ENCODE measurements around the gene RHOD. TPM values are rescaled to one million over a fixed set of nuclear protein-coding genes. Genes with fewer than 3 reads are reported as not detected.

RHOD gene
- total RNA-seq, 2 experiments from 2014 or later: 0.47 to 0.78 TPM

DNA sequence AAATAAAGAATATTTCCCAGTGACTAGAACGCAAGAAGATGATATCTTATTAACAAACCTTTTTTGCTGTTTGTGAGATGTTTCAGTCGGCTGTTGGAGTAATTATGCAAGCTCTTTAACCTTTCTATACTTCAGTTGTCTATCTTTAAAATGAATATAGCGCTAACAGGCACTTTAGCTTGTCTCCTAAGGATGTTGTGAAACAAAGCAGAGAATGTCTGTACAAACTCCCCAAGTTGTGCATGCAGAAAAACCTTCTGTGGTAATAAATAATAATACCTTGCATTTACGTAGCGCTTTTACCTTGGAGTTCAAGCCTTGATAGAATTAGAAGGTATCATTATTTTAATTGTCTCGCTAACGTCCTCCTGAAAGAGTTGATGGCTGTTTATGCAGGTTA, 60.5 kb downstream of the RHOD start:
- Mint-ChIP-seq H3K4me1 (peaks cover 25% of the 10 kb centered on the region), H3K4me3 (peak overlapping the region; percentile 69), H3K36me3 (ENCODE audit: low read depth) (peaks cover 18% of the 10 kb centered on the region), H3K27ac (peak overlapping the region; percentile 85), H3K27me3 (no peaks in the 10 kb centered on the region), H3K9me3 (ENCODE audit: low read depth) (no peaks in the 10 kb centered on the region)
- ATAC-seq: no peak
- DNase-seq: no peak
- CTCF ChIA-PET: interaction anchor here (0.7 to 0.9 kb wide), 4 partner anchors 14 to 268 kb away, joined by 3 to 4 read pairs (median 4); no protein-coding TSS in a partner anchor
- POLR2A ChIA-PET: no interaction called here
- intact Hi-C loops (cut with DNase I, micrococcal nuclease): loop anchor here in 1 of 2 experiments (1.0 to 5.0 kb wide), 3 partner anchors 36 to 480 kb away; partner anchors contain the start of genes PPP1CA, RBM4 and TBC1D10C

DNA sequence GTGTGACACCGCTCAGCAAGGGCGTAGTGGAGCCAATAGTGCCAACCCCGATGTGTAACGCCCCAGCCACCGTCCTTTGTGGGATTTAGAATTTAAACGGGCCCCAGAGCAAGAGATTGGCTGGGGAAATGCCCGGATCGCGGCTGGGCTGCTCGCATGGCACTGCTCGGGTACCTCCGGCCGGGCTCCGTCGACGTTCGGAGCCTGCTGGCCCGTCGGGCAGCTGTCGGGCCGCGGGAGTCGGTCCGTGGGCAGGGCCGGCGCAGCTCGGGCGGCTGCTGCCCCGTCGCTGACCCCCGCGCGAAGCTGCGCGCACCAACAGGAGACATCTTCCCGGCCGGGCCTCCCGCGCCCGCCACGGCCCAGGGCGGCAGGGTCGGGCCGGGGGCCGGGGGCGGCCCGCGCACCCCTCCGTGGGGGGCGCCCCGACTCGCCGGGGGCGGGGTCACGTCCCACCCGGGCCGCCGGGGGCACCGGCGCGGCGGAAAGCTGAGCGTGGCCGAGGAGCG, 61.1 kb downstream of the RHOD start:
- Mint-ChIP-seq H3K9me3 (ENCODE audit: low read depth) (no peaks in the 10 kb centered on the region), H3K27ac (peak overlapping the region; percentile 85), H3K4me1 (peaks cover 25% of the 10 kb centered on the region), H3K27me3 (no peaks in the 10 kb centered on the region), H3K36me3 (ENCODE audit: low read depth) (peaks cover 20% of the 10 kb centered on the region), H3K4me3 (peak overlapping the region; percentile 69)
- ChIA-PET CTCF (interaction anchor here (0.5 to 0.9 kb wide), 3 partner anchors 9 to 79 kb away, joined by 3 to 4 read pairs (median 3); no protein-coding TSS in a partner anchor), POLR2A (no interaction called here)
- ATAC-seq: peak; percentile 14
- peak; percentile 76 for DNase-seq
- intact Hi-C loops (cut with DNase I, micrococcal nuclease): loop anchor here in 1 of 2 experiments (1.0 to 5.0 kb wide), 11 partner anchors 36 to 771 kb away; partner anchors contain the start of genes ACTN3, AIP, B4GAT1 and CCDC87

DNA sequence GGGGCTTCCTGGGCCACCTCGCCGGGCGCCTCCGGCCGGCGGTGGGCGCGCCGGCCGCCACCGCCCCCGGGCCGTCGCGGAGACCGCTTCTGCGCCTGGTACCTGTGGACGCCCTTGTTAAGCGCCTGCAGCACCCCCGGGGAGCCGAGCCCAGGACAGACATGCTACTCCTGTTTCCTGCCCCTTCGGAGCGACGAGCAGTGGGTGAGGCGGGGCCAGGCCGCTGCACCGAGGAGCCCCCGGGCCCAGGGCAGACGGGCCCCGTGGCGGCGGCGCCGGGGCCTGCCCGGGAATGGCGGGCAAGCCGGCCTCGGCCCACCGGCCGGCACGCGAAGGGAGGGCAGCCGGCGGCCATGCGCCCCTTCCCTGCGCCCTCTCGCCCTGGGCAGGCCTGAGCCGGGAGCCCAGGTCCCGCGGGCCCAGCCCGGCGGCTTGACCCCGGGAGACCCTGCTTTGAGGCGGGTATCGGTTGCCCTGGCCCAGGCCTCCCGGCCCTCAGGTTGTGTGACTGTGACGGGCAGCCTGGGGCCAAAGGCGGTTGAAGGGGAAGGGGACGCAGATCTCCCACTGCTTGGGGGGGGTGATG, 61.6 kb downstream of the RHOD start:
- Mint-ChIP-seq H3K27me3 (no peaks in the 10 kb centered on the region), H3K36me3 (ENCODE audit: low read depth) (peaks cover 25% of the 10 kb centered on the region), H3K4me1 (peaks cover 24% of the 10 kb centered on the region), H3K27ac (peak overlapping the region; percentile 73), H3K4me3 (peak overlapping the region; percentile 68), H3K9me3 (ENCODE audit: low read depth) (no peaks in the 10 kb centered on the region)
- intact Hi-C loops (cut with DNase I, micrococcal nuclease): loop anchor here in 1 of 2 experiments (1.0 to 5.0 kb wide), 10 partner anchors 199 to 771 kb away; partner anchors contain the start of genes ACTN3, AIP, B4GAT1 and CCDC87
- peak; percentile 6 for ATAC-seq
- DNase-seq: peak; percentile 71
- CTCF ChIA-PET: interaction anchor here (0.7 to 1.0 kb wide), 2 partner anchors 36 kb away, joined by 3 to 5 read pairs; no protein-coding TSS in a partner anchor
- POLR2A ChIA-PET: interaction anchor here (1.0 kb wide), 2 partner anchors 121 to 123 kb away, joined by 6 read pairs; no protein-coding TSS in a partner anchor

DNA sequence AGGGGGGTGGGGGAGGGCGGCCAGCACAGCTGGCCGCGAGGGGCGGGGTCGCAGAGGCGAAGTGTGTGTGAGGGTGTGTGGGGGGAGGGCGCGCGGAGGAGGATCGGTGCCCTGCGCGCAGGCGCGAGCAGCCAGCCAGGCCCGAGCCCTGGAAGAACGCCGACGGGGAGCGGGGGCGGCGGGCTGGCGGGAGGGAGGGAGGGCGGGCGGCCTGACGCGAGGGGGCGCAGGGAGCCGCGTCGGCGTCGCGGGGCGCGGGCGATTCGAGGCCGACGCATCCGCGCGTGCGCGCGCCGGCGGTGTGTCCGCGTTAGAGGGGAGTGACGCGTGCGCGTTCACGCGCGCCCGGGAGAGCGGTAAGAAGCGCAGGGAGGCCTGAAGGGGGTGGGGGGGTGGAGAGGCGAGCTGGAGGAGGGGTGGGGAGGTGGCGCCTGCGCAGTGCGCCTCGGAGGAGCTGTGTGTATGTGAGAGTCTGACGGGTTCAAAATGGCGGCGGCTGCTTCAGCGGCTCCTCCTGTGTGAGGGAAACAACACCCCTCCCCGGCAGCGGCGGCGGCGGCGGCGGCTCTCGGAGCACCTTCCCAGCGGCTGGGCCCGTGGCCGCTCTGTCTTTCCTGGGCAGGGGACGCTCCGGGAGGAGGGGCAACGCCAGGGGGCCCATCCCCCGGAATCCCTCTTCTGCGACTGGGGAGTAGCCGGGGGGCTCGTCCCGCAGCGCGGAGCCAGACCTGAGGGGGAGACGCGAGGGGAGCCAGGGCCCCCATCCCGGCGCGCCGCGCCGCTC, 62.3 kb downstream of the RHOD start, which contains the start of gene KDM2A:
KDM2A (plus strand) TSS at position 463 of the 784 bp plus-strand sequence. CDS start 2,054 bp downstream, outside the sequence.
- Mint-ChIP-seq H3K9me3 (ENCODE audit: low read depth) (no peaks in the 10 kb centered on the region), H3K36me3 (ENCODE audit: low read depth) (peaks cover 31% of the 10 kb centered on the region), H3K27me3 (no peaks in the 10 kb centered on the region), H3K4me3 (peak within 1 kb of the TSS; percentile 98), H3K27ac (peak within 1 kb of the TSS; percentile 83), H3K4me1 (peaks cover 28% of the 10 kb centered on the region)
- intact Hi-C loops (cut with DNase I, micrococcal nuclease): loop anchor here in 1 of 2 experiments (1.0 to 5.0 kb wide), 17 partner anchors 121 to 772 kb away; partner anchors contain the start of genes ACTN3, AIP, ANKRD13D and B4GAT1
- peak; percentile 100 for DNase-seq
- POLR2A ChIA-PET: interaction anchor here (1.0 kb wide), 2 partner anchors 121 to 122 kb away, joined by 6 read pairs; no protein-coding TSS in a partner anchor
- CTCF ChIA-PET: interaction anchor here (0.7 to 1.0 kb wide), 2 partner anchors 9 to 37 kb away, joined by 3 to 5 read pairs; no protein-coding TSS in a partner anchor
- ATAC-seq: peak; percentile 85

DNA sequence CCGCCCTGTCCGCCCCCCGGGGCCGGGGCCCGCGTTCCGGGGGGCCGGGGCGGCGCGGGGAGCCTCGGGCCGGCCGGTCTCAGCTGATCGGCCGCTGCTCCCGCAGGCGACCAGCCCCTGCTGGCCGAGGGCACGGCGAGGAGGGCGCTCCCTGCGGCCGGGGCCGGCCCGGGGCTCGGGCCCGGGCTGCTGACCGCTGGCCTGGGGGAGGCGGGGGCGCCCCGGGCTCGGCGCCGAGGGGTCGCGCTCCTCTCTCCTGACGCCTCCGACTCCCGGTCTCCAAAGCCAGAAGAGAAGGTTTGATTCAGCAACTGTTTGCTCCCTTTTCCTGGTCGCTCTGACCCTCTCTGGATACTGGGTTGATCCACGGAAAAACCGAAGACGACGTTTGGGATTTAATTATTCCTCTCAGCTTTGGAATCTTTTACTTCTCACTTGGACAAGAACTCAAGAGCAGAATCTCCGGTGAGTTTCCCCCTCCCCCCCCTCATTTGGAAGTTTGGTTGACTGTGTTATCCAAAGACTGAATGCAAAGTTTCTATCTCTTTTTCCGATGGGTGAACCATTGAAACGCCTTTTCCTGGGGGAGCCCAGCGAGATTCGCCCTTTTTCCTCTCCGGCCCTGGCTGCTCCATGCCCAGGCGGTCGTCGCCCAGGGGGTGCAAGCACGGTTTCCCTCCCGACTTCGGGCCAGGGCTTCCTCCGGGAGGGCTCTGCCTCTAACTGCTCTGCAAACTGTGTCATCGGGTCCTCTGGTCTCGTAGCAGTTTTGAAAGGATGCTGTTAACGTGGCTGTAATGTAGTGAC, 63.1 kb downstream of the RHOD start:
- H3K27ac Mint-ChIP-seq: peak overlapping the region; percentile 83
- intact Hi-C loops (cut with DNase I, micrococcal nuclease): loop anchor here (1.0 to 5.0 kb wide), 17 partner anchors 38 to 773 kb away; partner anchors contain the start of genes ACTN3 (in 1 of the 2), ANKRD13D (in 1 of the 2), B4GAT1 (in 1 of the 2) and CDK2AP2 (in 1 of the 2)
- DNase-seq (peak; percentile 49), ATAC-seq (no peak)
- no peaks in the 10 kb centered on the region for H3K9me3 Mint-ChIP-seq (ENCODE audit: low read depth)
- peaks cover 28% of the 10 kb centered on the region for H3K4me1 Mint-ChIP-seq
- H3K27me3 Mint-ChIP-seq: no peaks in the 10 kb centered on the region
- H3K36me3 Mint-ChIP-seq (ENCODE audit: low read depth): peaks cover 31% of the 10 kb centered on the region
- POLR2A ChIA-PET: interaction anchor here (0.6 to 1.0 kb wide), 3 partner anchors 120 to 460 kb away, joined by 4 to 6 read pairs (median 6); no protein-coding TSS in a partner anchor
- CTCF ChIA-PET: interaction anchor here (0.7 to 1.0 kb wide), 2 partner anchors 10 to 37 kb away, joined by 3 to 5 read pairs; no protein-coding TSS in a partner anchor
- H3K4me3 Mint-ChIP-seq: peak overlapping the region; percentile 98

DNA sequence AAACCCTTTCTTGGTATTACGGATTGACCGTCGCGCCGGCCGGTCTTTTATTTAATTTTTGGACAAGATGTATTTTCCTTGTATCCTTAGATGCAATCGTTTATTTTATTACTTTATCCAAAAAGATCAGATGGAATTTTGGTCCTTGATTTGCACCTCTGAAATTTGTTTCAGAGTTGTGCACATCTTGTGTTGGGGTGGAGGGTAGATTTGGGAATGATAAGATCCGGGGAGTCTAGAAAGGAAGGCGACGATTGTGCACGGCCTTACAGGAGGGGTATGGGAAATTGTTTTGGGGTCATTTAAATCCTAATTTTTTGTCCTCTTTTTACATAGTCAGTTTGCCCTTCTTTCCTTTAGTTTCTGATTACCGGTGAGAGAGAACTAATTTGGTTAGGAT, 63.8 kb downstream of the RHOD start:
- H3K27me3 Mint-ChIP-seq: no peaks in the 10 kb centered on the region
- H3K27ac Mint-ChIP-seq: peak overlapping the region; percentile 83
- H3K4me3 Mint-ChIP-seq: peak overlapping the region; percentile 98
- DNase-seq: no peak
- ATAC-seq: no peak
- peaks cover 34% of the 10 kb centered on the region for H3K36me3 Mint-ChIP-seq (ENCODE audit: low read depth)
- ChIA-PET POLR2A (interaction anchor here (0.6 kb wide), 1 partner anchor 461 kb away, joined by 4 read pairs; no protein-coding TSS in a partner anchor), CTCF (no interaction called here)
- peaks cover 25% of the 10 kb centered on the region for H3K4me1 Mint-ChIP-seq
- intact Hi-C loops (cut with DNase I, micrococcal nuclease): loop anchor here in 1 of 2 experiments (2.0 to 5.0 kb wide), 3 partner anchors 37 to 122 kb away; no protein-coding TSS in a partner anchor
- H3K9me3 Mint-ChIP-seq (ENCODE audit: low read depth): no peaks in the 10 kb centered on the region

DNA sequence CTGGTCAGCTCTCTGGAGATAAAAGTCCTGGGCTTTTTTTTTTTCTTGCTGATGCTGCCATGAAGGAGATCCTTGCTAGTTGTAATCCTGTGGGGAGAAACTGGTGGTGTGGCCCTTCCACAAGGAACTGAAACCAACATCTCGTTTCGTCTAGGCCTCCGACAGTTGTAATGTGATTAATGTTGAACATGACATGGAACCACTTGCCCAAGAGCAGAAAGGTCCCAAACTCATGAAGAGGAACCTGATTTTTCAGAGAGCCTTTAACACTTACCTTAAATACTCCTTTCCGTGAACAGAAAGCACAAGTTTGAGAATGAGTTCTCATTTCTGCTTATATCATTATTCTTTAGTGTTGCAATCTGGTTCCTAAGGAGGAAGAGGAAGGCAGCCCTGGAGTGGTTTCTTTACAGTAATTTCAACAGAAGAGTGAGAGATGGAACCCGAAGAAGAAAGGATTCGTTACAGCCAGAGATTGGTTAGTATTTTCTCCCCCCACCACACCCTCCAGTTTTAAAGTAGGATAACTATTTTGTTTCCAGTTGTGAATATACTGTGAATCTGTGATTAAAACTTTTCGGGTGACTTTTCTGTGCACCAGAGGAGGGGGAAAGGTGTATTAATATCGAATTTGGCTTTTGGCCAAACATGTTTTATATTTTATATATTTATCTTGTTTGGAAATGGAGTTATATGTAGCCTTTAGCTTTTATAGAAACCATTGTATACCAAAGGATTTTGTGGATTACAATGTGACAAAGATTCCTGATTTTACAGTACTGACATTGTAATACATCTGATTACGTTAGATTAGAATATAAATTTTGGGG, 64.4 kb downstream of the RHOD start:
- peaks cover 25% of the 10 kb centered on the region for H3K4me1 Mint-ChIP-seq
- CTCF ChIA-PET: interaction anchor here (0.6 to 1.2 kb wide), 4 partner anchors 36 to 941 kb away, joined by 3 read pairs; no protein-coding TSS in a partner anchor
- peak overlapping the region; percentile 83 for H3K27ac Mint-ChIP-seq
- no peaks in the 10 kb centered on the region for H3K27me3 Mint-ChIP-seq
- POLR2A ChIA-PET: interaction anchor here (0.6 kb wide), 1 partner anchor 461 kb away, joined by 4 read pairs; no protein-coding TSS in a partner anchor
- DNase-seq: peak; percentile 38
- peak overlapping the region; percentile 98 for H3K4me3 Mint-ChIP-seq
- intact Hi-C loops (cut with DNase I, micrococcal nuclease): loop anchor here (1.0 to 5.0 kb wide), 4 partner anchors 36 to 121 kb away; no protein-coding TSS in a partner anchor
- no peaks in the 10 kb centered on the region for H3K9me3 Mint-ChIP-seq (ENCODE audit: low read depth)
- no peak for ATAC-seq
- H3K36me3 Mint-ChIP-seq (ENCODE audit: low read depth): peaks cover 34% of the 10 kb centered on the region

Measured in activated CD4-positive, alpha-beta T cell treated with anti-CD3 and anti-CD28 coated beads for 36 hours (primary cell).